Omental fat pad (tissue), 4 donors: Measurements from ENCODE around the gene ANKS1B. TPM values are rescaled to one million over a fixed set of nuclear protein-coding genes. Genes with fewer than 3 reads are reported as not detected.

Experiments
- ATAC-seq: fragments of 150-250 bp; one replicate; pipeline ENCODE4 v1.9.1; 2016; ENCODE audit warnings: mild to moderate bottlenecking, moderate library complexity; ENCODE audit not compliant: low FRiP score
- DNase-seq: peaks from one replicate; pipeline ENCODE4 v3.0.0-alpha.2; 2019; ENCODE audit warnings: low spot score
- CTCF ChIP-seq, 3 donors: fragments of 450-650 bp; IDR thresholded peaks; one replicate each; pipeline ENCODE4 v1.5.1; 2016 to 2017; ENCODE audit warnings: antibody characterized with exemption in 3 of 3, mild to moderate bottlenecking in 3 of 3, moderate library complexity in 2 of 3
- total RNA-seq, 4 donors: library from RNA; depleted of rRNA; stranded (reverse); fragments of >200 nt; gene quantifications; one replicate each; pipeline ENCODE4 v1.1.0, GENCODE V29; 2016

Gene ANKS1B
- total RNA-seq, 4 donors from 2014 or later = 5.5 to 26.4 (median 7.6) TPM

GRCh38 chr12:98990648-98991047 lies 994.1 kb downstream of the ANKS1B start:
- DNase-seq (no peak), ATAC-seq (no peak)
- no peak for TF ChIP-seq CTCF (IDR thresholded peaks at IDR 0.05)

GRCh38 chr12:98985156-98985555 lies 999.6 kb downstream of the ANKS1B start:
- no peak for TF ChIP-seq CTCF (IDR thresholded peaks at IDR 0.05)
- ATAC-seq (no peak), DNase-seq (no peak)

- DNase-seq (no peak), ATAC-seq (no peak)
- no peak for TF ChIP-seq CTCF (IDR thresholded peaks at IDR 0.05)
These were observed 1001.1 kb downstream of the ANKS1B start for GRCh38 chr12:98983647-98984046.

GRCh38 chr12:98980508-98980907 lies 1004.2 kb downstream of the ANKS1B start:
- ATAC-seq = no peak
- no peak for TF ChIP-seq CTCF (IDR thresholded peaks at IDR 0.05)

GRCh38 chr12:98977186-98977585 lies 1007.5 kb downstream of the ANKS1B start:
- DNase-seq (no peak), ATAC-seq (no peak)
- TF ChIP-seq CTCF (IDR thresholded peaks at IDR 0.05) = no peak

More at GRCh38 chr12:98980508-98980907, 1004.2 kb downstream of the ANKS1B start:
- no peak for DNase-seq

GRCh38 chr12:98974767-98975381 lies 1009.9 kb downstream of the ANKS1B start:
- ATAC-seq = no peak
- no peak for DNase-seq
- TF ChIP-seq CTCF (IDR thresholded peaks at IDR 0.05) = no peak

GRCh38 chr12:98973395-98973794 lies 1011.3 kb downstream of the ANKS1B start:
- no peak for TF ChIP-seq CTCF (IDR thresholded peaks at IDR 0.05)
- no peak for DNase-seq
- no peak for ATAC-seq
